ENCODE data around the gene HACD2.

HACD2 gene

GRCh38 chr3:123623346-123623880 lies 38.6 kb upstream of the HACD2 start:
- no peak for TF ChIP-seq EZH2phosphoT487 (IDR thresholded peaks at IDR 0.05; ENCODE audit: low read length)
- TF ChIP-seq EZH2 (optimal IDR thresholded peaks at IDR 0.05; ENCODE audit: low read depth, low read length), result no peak
- no peak for TF ChIP-seq CTCF (IDR thresholded peaks at IDR 0.05; ENCODE audit: low read length)
- Histone ChIP-seq H3K9me2 (replicated peaks; ENCODE audit: insufficient read depth, low read length) (no peaks in the 10 kb centered on the region), H2AFZ (ENCODE audit: low read length) (no peak overlapping the region), H3K79me2 (ENCODE audit: low read length) (no peaks in the 10 kb centered on the region), H3K4me3 (ENCODE audit: low read length) (no peak overlapping the region), H3K27me3 (replicated peaks; ENCODE audit: insufficient read depth, low read length) (no peaks in the 10 kb centered on the region), H4K20me1 (ENCODE audit: insufficient read depth, low read length) (no peaks in the 10 kb centered on the region), H3K9me3 (replicated peaks; ENCODE audit: insufficient read depth, low read length) (no peaks in the 10 kb centered on the region), H3K4me2 (ENCODE audit: low read depth, low read length) (no peak overlapping the region), H3F3A (ENCODE audit: insufficient read depth, low read length) (no peaks in the 10 kb centered on the region), H3K36me3 (replicated peaks; ENCODE audit: insufficient read depth, low read length) (no peaks in the 10 kb centered on the region), H3K4me1 (ENCODE audit: low read length) (no peaks in the 10 kb centered on the region), H3K27ac (ENCODE audit: low read length) (no peak overlapping the region), H3K9ac (ENCODE audit: low read length) (no peak overlapping the region)
- no peak for DNase-seq

- no peak for DNase-seq
- Histone ChIP-seq H3K4me2 (ENCODE audit: low read depth, low read length) (no peak overlapping the region), H3K9me3 (replicated peaks; ENCODE audit: insufficient read depth, low read length) (no peaks in the 10 kb centered on the region), H2AFZ (ENCODE audit: low read length) (no peak overlapping the region), H3K36me3 (replicated peaks; ENCODE audit: insufficient read depth, low read length) (no peaks in the 10 kb centered on the region), H3K9me2 (replicated peaks; ENCODE audit: insufficient read depth, low read length) (no peaks in the 10 kb centered on the region), H3K27ac (ENCODE audit: low read length) (no peak overlapping the region), H3K79me2 (ENCODE audit: low read length) (no peaks in the 10 kb centered on the region), H3K4me1 (ENCODE audit: low read length) (no peaks in the 10 kb centered on the region), H3K9ac (ENCODE audit: low read length) (no peak overlapping the region), H3F3A (ENCODE audit: insufficient read depth, low read length) (no peaks in the 10 kb centered on the region), H4K20me1 (ENCODE audit: insufficient read depth, low read length) (no peaks in the 10 kb centered on the region), H3K27me3 (replicated peaks; ENCODE audit: insufficient read depth, low read length) (no peaks in the 10 kb centered on the region), H3K4me3 (ENCODE audit: low read length) (no peak overlapping the region)
- no peak for TF ChIP-seq EZH2 (optimal IDR thresholded peaks at IDR 0.05; ENCODE audit: low read depth, low read length)
- TF ChIP-seq CTCF (IDR thresholded peaks at IDR 0.05; ENCODE audit: low read length), result no peak
- no peak for TF ChIP-seq EZH2phosphoT487 (IDR thresholded peaks at IDR 0.05; ENCODE audit: low read length)
Measured at GRCh38 chr3:123622766-123623165, 37.9 kb upstream of the HACD2 start.

GRCh38 chr3:123621850-123622189 lies 37.0 kb upstream of the HACD2 start:
- H4K20me1 ChIP-seq (ENCODE audit: insufficient read depth, low read length), result no peaks in the 10 kb centered on the region

More at GRCh38 chr3:123621850-123622189, 37.0 kb upstream of the HACD2 start:
- DNase-seq, result no peak
- no peak for TF ChIP-seq CTCF (IDR thresholded peaks at IDR 0.05; ENCODE audit: low read length)
- TF ChIP-seq EZH2phosphoT487 (IDR thresholded peaks at IDR 0.05; ENCODE audit: low read length), result no peak
- no peak for TF ChIP-seq EZH2 (optimal IDR thresholded peaks at IDR 0.05; ENCODE audit: low read depth, low read length)
- Histone ChIP-seq H3K36me3 (replicated peaks; ENCODE audit: insufficient read depth, low read length) (no peaks in the 10 kb centered on the region), H3K27me3 (replicated peaks; ENCODE audit: insufficient read depth, low read length) (no peaks in the 10 kb centered on the region), H3F3A (ENCODE audit: insufficient read depth, low read length) (no peaks in the 10 kb centered on the region), H3K4me2 (ENCODE audit: low read depth, low read length) (no peak overlapping the region), H3K27ac (ENCODE audit: low read length) (no peak overlapping the region), H2AFZ (ENCODE audit: low read length) (no peak overlapping the region), H3K9ac (ENCODE audit: low read length) (no peak overlapping the region), H3K9me2 (replicated peaks; ENCODE audit: insufficient read depth, low read length) (no peaks in the 10 kb centered on the region), H3K79me2 (ENCODE audit: low read length) (no peaks in the 10 kb centered on the region), H3K4me1 (ENCODE audit: low read length) (no peaks in the 10 kb centered on the region), H3K9me3 (replicated peaks; ENCODE audit: insufficient read depth, low read length) (no peaks in the 10 kb centered on the region), H3K4me3 (ENCODE audit: low read length) (no peak overlapping the region)
